Measurements from ENCODE around the gene PER2. TPM values are rescaled to one million over a fixed set of nuclear protein-coding genes. Genes with fewer than 3 reads are reported as not detected.
"Not testable (repeated sequence)": the region's sequence is repeated elsewhere in the genome, so short reads cannot be mapped to it uniquely, and the experiment has no call there.

PER2 gene
- total and polyA plus RNA-seq, 9 of the 15 experiments (the other 6 are each of a cell fraction or from before 2014, with no cell fraction given): 1.1 to 10.3 (median 2.9) TPM

GRCh38 chr2:238336151-238336550, 47.7 kb upstream of the PER2 start (continued):
- TF ChIP-seq ATF2 (CRISPR knock-in tag; IDR thresholded peaks at IDR 0.05): no peak
- TF ChIP-seq PHB (CRISPR knock-in tag; IDR thresholded peaks at IDR 0.05): no peak
- no peak for TF ChIP-seq NR2F6 (CRISPR knock-in tag; IDR thresholded peaks at IDR 0.05)
- TF ChIP-seq BRF2 (IDR thresholded peaks at IDR 0.05; ENCODE audit: borderline replicate concordance, insufficient read depth, insufficient read length): no peak
- no peak for TF ChIP-seq E2F4 (CRISPR knock-in tag; IDR thresholded peaks at IDR 0.05; ENCODE audit: low read depth)
- no peak for TF ChIP-seq JUND (IDR thresholded peaks at IDR 0.05; ENCODE audit: borderline replicate concordance, low read depth, low read length)
- TF ChIP-seq JUND (tag; IDR thresholded peaks at IDR 0.05; ENCODE audit: borderline replicate concordance, low read depth, low read length): no peak
- no peak for TF ChIP-seq ZNF217 (CRISPR knock-in tag; IDR thresholded peaks at IDR 0.05)
- TF ChIP-seq ZNF696 (CRISPR knock-in tag; conservative IDR thresholded peaks at IDR 0.05): no peak
- TF ChIP-seq DLX4 (CRISPR knock-in tag; IDR thresholded peaks at IDR 0.05): no peak
- TF ChIP-seq GABPB1 (CRISPR knock-in tag; IDR thresholded peaks at IDR 0.05): no peak
- TF ChIP-seq KAT2B (IDR thresholded peaks at IDR 0.05; ENCODE audit: low read depth, low read length): no peak

- ATAC-seq; H3K4me1 ChIP-seq (replicated peaks in 1 of 2; ENCODE audit: control insufficient read depth in 2 of 2, insufficient read depth in 2 of 2, low read length in 2 of 2); DNase-seq (ENCODE audit: extremely low read depth in 1 of 4, low spot score in 3 of 4); intact Hi-C loops (cut with micrococcal nuclease); H3K79me2 ChIP-seq (ENCODE audit: control insufficient read depth, insufficient read depth, low read length); FAIRE-seq; H3K27ac ChIP-seq (ENCODE audit: extremely low read depth, low read depth, low read length); H3K27me3 ChIP-seq (ENCODE audit: control insufficient read depth in 2 of 2, insufficient read depth in 2 of 2, low read length in 2 of 2); H3K4me3 ChIP-seq; H4K20me1 ChIP-seq (replicated peaks; ENCODE audit: control insufficient read depth, insufficient read depth, low read length); H2AFZ ChIP-seq (ENCODE audit: low read depth, low read length); H3K4me2 ChIP-seq (ENCODE audit: insufficient read depth, low read length); H3K36me3 ChIP-seq (ENCODE audit: control insufficient read depth, insufficient read depth, low read length); CTCF ChIA-PET (ENCODE audit: low intra/inter-chr PET ratio); BruUV-seq (replicated peaks); H3K9me3 ChIP-seq (replicated peaks; ENCODE audit: control insufficient read depth, insufficient read depth, low read depth, low read length); H3K9me1 ChIP-seq (ENCODE audit: control insufficient read depth, insufficient read depth, low read length); in situ Hi-C loops (cut with MboI); H3K9ac ChIP-seq (ENCODE audit: insufficient read depth in 1 of 2, low read depth in 2 of 2, low read length in 2 of 2): not testable (repeated sequence)
- 88% methylated on average over 8 of the region's 8 CpGs for WGBS (ENCODE audit: insufficient coverage, low coverage, missing lambda C conversion rate)
- POLR2A ChIA-PET: interaction anchor here (0.6 kb wide), 1 partner anchor 809 kb away, joined by 3 read pairs; no protein-coding TSS in a partner anchor
Observed at GRCh38 chr2:238335591-238335990, 47.2 kb upstream of the PER2 start.

All from K562 (cell line).